Tibial artery (tissue), 4 donors: ENCODE data around the gene RFNG.
A peak's percentile ranks its signal among the peaks of the same experiment; 100 is the strongest.

Experiments
- DNase-seq, 2 donors: peaks; one replicate each; pipeline ENCODE4 v3.0.0-alpha.2; 2019
- H3K27ac ChIP-seq, 2 donors: fragments of 200-600 bp; sonication (generic) in 1 of 2; 1 replicate in 1 of 2; 2 replicates in 1 of 2; pipeline ENCODE4 v1.5.1; 2018 to 2019; ENCODE audit warnings: mild to moderate bottlenecking in 1 of 2
- H3K27me3 ChIP-seq, 2 donors: fragments of 200-600 bp; sonication (generic) in 1 of 2; one replicate each; pipeline versions ENCODE4 v1.5.1 to v1.6.0; 2016 to 2019
- H3K36me3 ChIP-seq, 3 donors: fragments of 200-600 bp; sonication (generic) in 2 of 3; one replicate each; pipeline ENCODE4 v1.5.1; 2016 to 2019; ENCODE audit warnings: mild to moderate bottlenecking in 2 of 3
- H3K4me1 ChIP-seq, 4 donors: fragments of 200-600 bp; sonication (generic) in 2 of 4; 1 replicate in 3 of 4; 2 replicates in 1 of 4; pipeline ENCODE4 v1.5.1; 2016 to 2019
- H3K4me3 ChIP-seq, 2 donors: fragments of 200-600 bp; sonication (generic) in 1 of 2; 1 replicate in 1 of 2; 2 replicates in 1 of 2; pipeline ENCODE4 v1.5.1; 2018 to 2019; ENCODE audit warnings: mild to moderate bottlenecking in 2 of 2
- H3K9me3 ChIP-seq, 3 donors: fragments of 200-600 bp; sonication (generic) in 1 of 3; one replicate each; pipeline ENCODE4 v1.5.1; 2016 to 2019
- CTCF ChIP-seq, 2 experiments: fragments of 200-600 bp in 1 of 2; fragments of 450-650 bp in 1 of 2; IDR thresholded peaks; one replicate each; pipeline ENCODE4 v1.5.1; 2017 to 2019; ENCODE audit warnings: antibody characterized with exemption in 2 of 2, mild to moderate bottlenecking in 1 of 2, moderate library complexity in 1 of 2
- intact Hi-C: fragments of 100-400 bp; cut with DNase I; formaldehyde crosslinking; loops from one replicate; pipeline ENCODE4 v1.15.0; 2023; ENCODE audit warnings: low total_unique reads

RFNG gene

DNA sequence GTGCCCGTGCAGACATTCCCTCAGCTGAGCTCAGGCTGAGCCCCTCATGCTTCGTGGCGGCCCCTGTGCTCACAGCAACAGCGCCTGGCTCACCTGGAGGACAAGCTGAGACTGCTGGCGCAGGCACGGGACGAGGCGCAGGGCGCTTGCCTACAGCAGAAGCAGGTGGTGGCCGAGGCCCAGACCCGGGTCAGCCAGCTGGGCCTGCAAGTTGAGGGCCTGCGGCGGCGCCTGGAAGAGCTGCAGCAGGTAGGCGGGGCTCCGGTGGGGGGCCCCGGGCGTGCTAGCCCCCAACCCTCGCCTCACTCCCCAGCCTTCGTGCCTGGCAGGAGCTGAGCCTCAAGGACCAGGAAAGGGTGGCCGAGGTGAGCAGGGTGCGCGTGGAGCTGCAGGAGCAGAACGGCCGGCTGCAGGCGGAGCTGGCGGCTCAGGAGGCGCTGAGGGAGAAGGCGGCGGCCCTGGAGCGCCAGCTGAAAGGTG is 21.6 kb downstream of the RFNG start:
- Histone ChIP-seq H3K9me3 (no peaks in the 10 kb centered on the region), H3K27me3 (peaks cover 0 to 53% of the 10 kb centered on the region in 2 donors), H3K27ac (no peak overlapping the region), H3K36me3 (peaks cover 0 to 9% (median 3%) of the 10 kb centered on the region in 3 donors), H3K4me3 (peak overlapping the region in 1 of 2 donors; percentile 53), H3K4me1 (peaks cover 0 to 24% (median 20%) of the 10 kb centered on the region in 4 donors)
- intact Hi-C loops, result loop anchor here (2.0 kb wide), 1 partner anchor 123 kb away; no protein-coding TSS in a partner anchor
- DNase-seq, result no peak
- TF ChIP-seq CTCF (IDR thresholded peaks at IDR 0.05), result no peak

GRCh38 chr17:82029391-82029790 is 22.2 kb downstream of the RFNG start:
- TF ChIP-seq CTCF (IDR thresholded peaks at IDR 0.05), result no peak
- no peak overlapping the region for H3K27ac ChIP-seq
- H3K36me3 ChIP-seq, result peaks cover 0 to 9% (median 0%) of the 10 kb centered on the region in 3 donors
- peaks cover 0 to 27% (median 21%) of the 10 kb centered on the region in 4 donors for H3K4me1 ChIP-seq
- H3K27me3 ChIP-seq, result peaks cover 0 to 53% of the 10 kb centered on the region in 2 donors
- DNase-seq, result no peak
- H3K9me3 ChIP-seq, result no peaks in the 10 kb centered on the region
- no peak overlapping the region for H3K4me3 ChIP-seq
- intact Hi-C loops, result no loop called here

DNA sequence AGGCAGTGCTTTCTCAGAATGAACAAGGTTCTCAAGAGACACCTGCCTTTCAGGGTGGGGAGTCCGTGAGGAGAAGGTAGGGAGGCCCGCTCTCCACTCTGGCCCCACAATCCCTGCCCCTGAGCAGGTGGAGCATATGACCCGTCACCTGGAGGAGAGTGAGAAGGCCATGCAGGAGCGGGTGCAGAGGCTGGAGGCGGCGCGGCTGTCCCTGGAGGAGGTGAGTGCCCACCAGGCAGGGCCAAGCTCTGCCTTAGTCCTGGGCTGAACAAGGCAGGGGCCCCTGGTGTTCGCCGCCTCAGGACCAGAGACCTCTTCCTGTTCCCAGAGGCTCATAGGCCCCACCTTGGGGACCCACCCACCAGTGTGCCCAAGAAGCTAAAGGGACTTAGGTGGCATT is 22.6 kb downstream of the RFNG start:
- Histone ChIP-seq H3K9me3 (no peaks in the 10 kb centered on the region), H3K4me1 (peaks cover 0 to 31% (median 25%) of the 10 kb centered on the region in 4 donors), H3K4me3 (no peak overlapping the region), H3K36me3 (peaks cover 0 to 9% (median 0%) of the 10 kb centered on the region in 3 donors), H3K27me3 (peaks cover 0 to 53% of the 10 kb centered on the region in 2 donors), H3K27ac (no peak overlapping the region)
- intact Hi-C loops, result no loop called here
- no peak for DNase-seq
- no peak for TF ChIP-seq CTCF (IDR thresholded peaks at IDR 0.05)

DNA sequence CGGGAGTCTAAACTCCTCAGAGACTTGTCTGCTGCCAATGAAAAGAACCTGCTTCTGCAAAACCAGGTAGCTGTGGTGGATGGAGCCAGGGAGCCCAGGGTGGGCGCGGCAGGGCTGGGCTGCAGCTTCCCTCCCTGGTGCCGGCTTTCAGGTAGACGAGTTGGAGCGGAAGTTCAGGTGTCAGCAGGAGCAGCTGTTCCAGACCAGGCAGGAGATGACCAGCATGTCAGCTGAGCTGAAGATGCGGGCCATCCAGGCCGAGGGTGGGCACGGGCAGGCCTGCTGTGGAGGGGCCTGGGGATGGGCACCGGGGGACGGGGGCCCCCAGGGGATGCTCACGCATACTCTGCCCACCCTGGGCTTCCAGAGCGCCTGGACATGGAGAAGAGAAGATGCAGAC is 23.4 kb downstream of the RFNG start:
- Histone ChIP-seq H3K4me3 (no peak overlapping the region), H3K27ac (no peak overlapping the region), H3K4me1 (peaks cover 0 to 37% (median 30%) of the 10 kb centered on the region in 4 donors), H3K27me3 (peaks cover 0 to 47% of the 10 kb centered on the region in 2 donors), H3K36me3 (peaks cover 0 to 9% (median 0%) of the 10 kb centered on the region in 3 donors), H3K9me3 (no peaks in the 10 kb centered on the region)
- intact Hi-C loops, result no loop called here
- no peak for DNase-seq
- no peak for TF ChIP-seq CTCF (IDR thresholded peaks at IDR 0.05)

- DNase-seq, result no peak
- Histone ChIP-seq H3K4me1 (peaks cover 0 to 44% (median 32%) of the 10 kb centered on the region in 4 donors), H3K27ac (no peak overlapping the region), H3K9me3 (no peaks in the 10 kb centered on the region), H3K36me3 (peaks cover 0 to 9% (median 0%) of the 10 kb centered on the region in 3 donors), H3K4me3 (no peak overlapping the region), H3K27me3 (peaks cover 0 to 28% of the 10 kb centered on the region in 2 donors)
- intact Hi-C loops, result no loop called here
- TF ChIP-seq CTCF (IDR thresholded peaks at IDR 0.05), result no peak
Observed at GRCh38 chr17:82025401-82026107, 26.1 kb downstream of the RFNG start.
